GM13977 (cell line): ENCODE data around the gene TMPRSS5.
"Not testable (repeated sequence)": the region's sequence is repeated elsewhere in the genome, so short reads cannot be mapped to it uniquely, and the experiment has no call there.

ENCODE experiments used
- DNase-seq: peaks from one replicate; pipeline ENCODE4 v3.0.0; 2012; ENCODE audit warnings: low spot score
- in situ Hi-C: fragments of 300-500 bp; cut with MboI; formaldehyde crosslinking; loops from one replicate; pipeline ENCODE4 v1.12.0; 2022; ENCODE audit warnings: low sequenced_read_pairs, low pct_unique_long_range_greater_than_20kb, mixed read lengths, inconsistent platforms; ENCODE audit not compliant: unreplicated experiment
- TF ChIP-seq, protein P1 (sequence below): IDR thresholded peaks from 2 replicates; pipeline ENCODE4 v1.5.1; 2012; ENCODE audit warnings: mild to moderate bottlenecking, control low read depth; ENCODE audit not compliant: insufficient read depth; ENCODE audit errors: extremely low read depth, missing control alignments

Gene TMPRSS5

DNA sequence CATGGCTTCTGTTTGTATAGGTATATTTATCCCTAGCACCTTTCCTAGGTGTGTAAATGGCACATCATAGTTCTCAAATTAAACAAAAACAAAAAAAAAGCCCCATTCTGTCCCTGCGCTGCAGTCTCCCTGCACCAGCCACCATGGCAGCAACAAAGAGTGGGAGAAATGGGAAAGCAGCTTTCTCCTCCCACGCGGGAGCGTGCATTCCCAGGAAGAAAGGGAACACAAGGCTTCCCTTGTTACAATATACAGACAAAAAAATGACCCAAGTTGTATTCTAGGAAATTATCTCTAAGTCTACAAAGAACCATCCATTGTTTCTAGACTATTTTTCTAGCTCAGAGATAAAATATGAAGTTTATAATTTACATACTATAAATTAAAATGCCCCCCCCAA, 16.1 kb upstream of the TMPRSS5 start:
- DNase-seq = no peak
- TF ChIP-seq, protein P1, sequence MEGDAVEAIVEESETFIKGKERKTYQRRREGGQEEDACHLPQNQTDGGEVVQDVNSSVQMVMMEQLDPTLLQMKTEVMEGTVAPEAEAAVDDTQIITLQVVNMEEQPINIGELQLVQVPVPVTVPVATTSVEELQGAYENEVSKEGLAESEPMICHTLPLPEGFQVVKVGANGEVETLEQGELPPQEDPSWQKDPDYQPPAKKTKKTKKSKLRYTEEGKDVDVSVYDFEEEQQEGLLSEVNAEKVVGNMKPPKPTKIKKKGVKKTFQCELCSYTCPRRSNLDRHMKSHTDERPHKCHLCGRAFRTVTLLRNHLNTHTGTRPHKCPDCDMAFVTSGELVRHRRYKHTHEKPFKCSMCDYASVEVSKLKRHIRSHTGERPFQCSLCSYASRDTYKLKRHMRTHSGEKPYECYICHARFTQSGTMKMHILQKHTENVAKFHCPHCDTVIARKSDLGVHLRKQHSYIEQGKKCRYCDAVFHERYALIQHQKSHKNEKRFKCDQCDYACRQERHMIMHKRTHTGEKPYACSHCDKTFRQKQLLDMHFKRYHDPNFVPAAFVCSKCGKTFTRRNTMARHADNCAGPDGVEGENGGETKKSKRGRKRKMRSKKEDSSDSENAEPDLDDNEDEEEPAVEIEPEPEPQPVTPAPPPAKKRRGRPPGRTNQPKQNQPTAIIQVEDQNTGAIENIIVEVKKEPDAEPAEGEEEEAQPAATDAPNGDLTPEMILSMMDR = no peak
- in situ Hi-C loops = no loop called here

GRCh38 chr11:113721462-113722066, 15.5 kb upstream of the TMPRSS5 start:
- in situ Hi-C loops = no loop called here

DNA sequence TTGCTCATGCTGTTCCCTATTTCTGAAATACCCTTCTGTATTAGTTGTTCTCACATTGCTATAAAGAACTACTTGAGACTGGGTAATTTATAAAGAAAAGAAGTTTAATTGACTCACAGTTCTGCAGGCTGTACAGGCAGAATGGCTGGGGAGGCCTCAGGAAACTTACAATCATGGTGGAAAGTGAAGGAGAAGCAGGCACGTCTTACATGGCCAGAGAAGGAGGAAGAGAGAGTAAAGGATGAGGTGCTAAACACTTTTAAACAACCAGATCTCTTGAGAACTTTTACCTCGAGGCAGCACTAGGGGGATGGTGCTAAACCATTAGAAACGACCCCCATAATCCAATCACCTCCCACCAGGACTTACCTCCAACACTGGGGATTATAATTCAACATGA, 14.4 kb upstream of the TMPRSS5 start:
- in situ Hi-C loops, DNase-seq: not testable (repeated sequence)

More at GRCh38 chr11:113721462-113722066, 15.5 kb upstream of the TMPRSS5 start:
- DNase-seq = no peak
- TF ChIP-seq, protein P1 = no peak

- in situ Hi-C loops = no loop called here
- no peak for DNase-seq
Observed at GRCh38 chr11:113715882-113716625, 9.9 kb upstream of the TMPRSS5 start.

GRCh38 chr11:113715273-113715672, 9.2 kb upstream of the TMPRSS5 start:
- no peak for DNase-seq
- in situ Hi-C loops = no loop called here
- TF ChIP-seq, protein P1 = no peak

More at GRCh38 chr11:113715882-113716625, 9.9 kb upstream of the TMPRSS5 start:
- TF ChIP-seq, protein P1 = no peak

- TF ChIP-seq, protein P1 = no peak
- in situ Hi-C loops = no loop called here
- no peak for DNase-seq
Observed at GRCh38 chr11:113710989-113711388, 4.9 kb upstream of the TMPRSS5 start.

DNA sequence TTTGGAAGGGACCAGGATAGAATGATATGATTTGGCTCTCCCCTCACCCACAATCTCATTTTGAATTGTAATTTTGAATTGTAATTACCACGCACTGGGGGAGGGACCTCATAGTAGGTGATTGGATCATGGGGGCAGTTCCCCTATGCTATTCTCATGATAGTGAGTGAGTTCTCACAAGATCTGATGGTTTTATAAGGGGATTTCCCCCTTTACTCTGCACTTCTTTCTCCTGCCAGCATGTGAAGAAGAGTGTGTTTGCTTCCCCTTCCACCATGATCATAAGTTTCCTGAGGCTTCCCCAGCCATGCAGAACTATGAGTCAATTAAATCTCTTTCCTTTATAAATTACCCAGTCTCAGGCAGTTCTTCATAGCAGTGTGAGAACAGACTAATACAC, 2.6 kb downstream of the TMPRSS5 start:
- in situ Hi-C loops, DNase-seq: not testable (repeated sequence)

DNA sequence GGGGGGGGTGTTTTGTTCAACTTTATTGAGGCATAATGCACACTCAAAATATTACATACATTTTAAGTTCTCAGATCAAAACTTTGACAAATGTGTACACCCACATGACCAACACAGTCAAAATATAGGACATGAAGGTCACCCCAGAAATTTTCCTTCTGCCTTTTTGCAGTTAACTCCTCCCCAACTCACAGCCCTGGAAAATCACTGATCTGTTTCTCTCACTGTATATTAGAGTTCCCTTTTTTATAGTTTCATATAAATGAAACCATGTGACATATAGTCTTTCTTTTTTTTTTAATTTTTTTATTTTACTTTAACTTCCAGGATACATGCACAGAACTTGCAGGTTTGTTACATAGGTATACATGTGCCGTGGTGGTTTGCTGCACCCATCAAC, 4.6 kb downstream of the TMPRSS5 start:
- in situ Hi-C loops = no loop called here
- no peak for DNase-seq

More for the DNA sequence above, 4.6 kb downstream of the TMPRSS5 start:
- TF ChIP-seq, protein P1 = no peak
